Kidney glomerular epithelial cell (primary cell): ENCODE data around the gene DLEC1.

ENCODE experiments used
- DNase-seq: peaks from one replicate; lab custom pipeline; 2025; lab: John Stamatoyannopoulos, UW

DLEC1 gene, protein sequence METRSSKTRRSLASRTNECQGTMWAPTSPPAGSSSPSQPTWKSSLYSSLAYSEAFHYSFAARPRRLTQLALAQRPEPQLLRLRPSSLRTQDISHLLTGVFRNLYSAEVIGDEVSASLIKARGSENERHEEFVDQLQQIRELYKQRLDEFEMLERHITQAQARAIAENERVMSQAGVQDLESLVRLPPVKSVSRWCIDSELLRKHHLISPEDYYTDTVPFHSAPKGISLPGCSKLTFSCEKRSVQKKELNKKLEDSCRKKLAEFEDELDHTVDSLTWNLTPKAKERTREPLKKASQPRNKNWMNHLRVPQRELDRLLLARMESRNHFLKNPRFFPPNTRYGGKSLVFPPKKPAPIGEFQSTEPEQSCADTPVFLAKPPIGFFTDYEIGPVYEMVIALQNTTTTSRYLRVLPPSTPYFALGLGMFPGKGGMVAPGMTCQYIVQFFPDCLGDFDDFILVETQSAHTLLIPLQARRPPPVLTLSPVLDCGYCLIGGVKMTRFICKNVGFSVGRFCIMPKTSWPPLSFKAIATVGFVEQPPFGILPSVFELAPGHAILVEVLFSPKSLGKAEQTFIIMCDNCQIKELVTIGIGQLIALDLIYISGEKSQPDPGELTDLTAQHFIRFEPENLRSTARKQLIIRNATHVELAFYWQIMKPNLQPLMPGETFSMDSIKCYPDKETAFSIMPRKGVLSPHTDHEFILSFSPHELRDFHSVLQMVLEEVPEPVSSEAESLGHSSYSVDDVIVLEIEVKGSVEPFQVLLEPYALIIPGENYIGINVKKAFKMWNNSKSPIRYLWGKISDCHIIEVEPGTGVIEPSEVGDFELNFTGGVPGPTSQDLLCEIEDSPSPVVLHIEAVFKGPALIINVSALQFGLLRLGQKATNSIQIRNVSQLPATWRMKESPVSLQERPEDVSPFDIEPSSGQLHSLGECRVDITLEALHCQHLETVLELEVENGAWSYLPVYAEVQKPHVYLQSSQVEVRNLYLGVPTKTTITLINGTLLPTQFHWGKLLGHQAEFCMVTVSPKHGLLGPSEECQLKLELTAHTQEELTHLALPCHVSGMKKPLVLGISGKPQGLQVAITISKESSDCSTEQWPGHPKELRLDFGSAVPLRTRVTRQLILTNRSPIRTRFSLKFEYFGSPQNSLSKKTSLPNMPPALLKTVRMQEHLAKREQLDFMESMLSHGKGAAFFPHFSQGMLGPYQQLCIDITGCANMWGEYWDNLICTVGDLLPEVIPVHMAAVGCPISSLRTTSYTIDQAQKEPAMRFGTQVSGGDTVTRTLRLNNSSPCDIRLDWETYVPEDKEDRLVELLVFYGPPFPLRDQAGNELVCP (N-terminal part only)

DNA sequence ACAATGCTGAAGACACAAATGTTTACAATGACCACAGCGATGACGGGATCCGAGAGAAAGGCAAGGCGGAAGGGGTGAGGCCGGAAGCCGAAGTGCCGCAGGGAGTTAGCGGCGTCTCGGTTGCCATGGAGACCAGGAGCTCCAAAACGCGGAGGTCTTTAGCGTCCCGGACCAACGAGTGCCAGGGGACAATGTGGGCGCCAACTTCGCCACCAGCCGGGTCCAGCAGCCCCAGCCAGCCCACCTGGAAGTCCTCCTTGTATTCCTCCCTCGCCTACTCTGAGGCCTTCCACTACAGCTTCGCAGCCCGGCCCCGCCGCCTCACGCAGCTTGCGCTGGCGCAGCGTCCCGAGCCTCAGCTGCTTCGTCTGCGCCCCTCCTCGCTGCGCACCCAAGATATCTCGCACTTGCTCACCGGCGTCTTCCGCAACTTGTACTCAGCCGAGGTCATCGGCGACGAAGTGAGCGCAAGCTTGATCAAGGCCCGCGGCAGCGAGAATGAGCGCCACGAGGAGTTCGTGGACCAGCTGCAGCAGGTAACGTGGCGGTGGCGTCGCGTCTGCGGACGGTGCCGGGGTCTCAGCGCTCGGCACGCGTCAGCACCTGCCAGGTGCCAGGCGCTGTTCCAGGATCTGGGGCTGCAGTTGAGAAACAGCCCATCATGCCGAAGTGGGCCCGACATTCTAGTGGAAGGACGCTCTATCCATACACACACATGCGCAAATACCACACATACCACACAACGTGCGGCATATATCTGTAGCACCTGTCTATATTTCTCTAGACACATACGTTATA is at the start of gene DLEC1:
Gene DLEC1 (plus strand): TSS at position 108 of the 798 bp plus-strand sequence. CDS start 18 bp downstream, at position 126.
- DNase-seq = no peak

DNA sequence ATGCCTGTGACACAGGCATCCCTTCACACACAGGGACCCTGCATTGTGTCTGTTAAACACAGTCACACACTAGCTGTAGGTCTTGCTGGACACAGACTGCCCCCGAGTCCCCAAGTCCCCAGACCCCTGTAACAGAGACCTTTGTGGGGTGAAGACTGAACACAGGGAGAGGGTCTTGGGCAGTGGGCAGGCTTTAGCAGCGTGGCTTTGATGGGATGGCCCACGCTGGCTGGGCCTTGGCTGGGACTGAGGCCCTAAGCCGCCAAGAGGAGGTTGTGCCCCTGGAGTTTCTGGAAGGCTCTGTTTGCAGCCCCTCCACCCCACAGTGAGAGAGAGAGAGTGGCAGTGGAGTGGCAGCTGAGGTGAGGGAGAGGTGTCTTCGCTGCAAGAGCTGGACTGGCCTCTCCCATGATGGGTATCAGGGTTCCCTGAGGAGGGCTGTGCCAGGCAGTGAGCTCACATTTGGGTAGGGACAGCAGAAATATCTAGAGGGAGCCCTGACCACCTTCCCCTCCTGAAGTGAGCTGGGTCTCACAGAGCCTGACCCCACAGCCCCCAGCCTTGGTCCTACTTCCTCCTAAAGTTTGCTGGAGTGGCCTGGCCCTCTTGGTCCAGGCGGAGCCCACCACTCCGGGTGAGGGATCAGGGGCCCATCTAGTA is 49.1 kb upstream of the DLEC1 start:
- DNase-seq = no peak

DNA sequence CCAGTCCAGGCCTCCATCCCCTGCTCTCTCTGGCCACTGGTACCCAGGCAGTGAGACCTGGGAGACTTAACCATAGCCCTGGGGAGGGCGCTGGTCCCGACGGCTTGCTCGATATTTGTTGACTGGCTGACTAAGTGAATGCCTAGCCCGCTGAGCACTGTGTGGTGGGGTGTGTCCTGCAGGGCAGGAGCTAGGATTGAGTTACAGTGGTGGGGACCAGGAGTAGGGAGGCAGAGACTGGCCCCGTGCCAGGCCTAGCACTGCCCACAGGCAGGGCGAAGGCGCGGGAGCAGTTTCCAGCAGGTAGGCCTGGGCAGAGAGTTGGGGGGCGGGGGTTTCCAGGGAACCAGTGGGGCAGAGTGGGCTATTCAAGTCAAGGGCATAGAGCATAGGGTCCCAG is 48.5 kb upstream of the DLEC1 start, which contains the start of gene VILL:
Gene VILL (plus strand): TSS at position 260 of the 400 bp plus-strand sequence. CDS start 2,887 bp downstream, outside the sequence.
- peak; percentile 9 for DNase-seq

DNA sequence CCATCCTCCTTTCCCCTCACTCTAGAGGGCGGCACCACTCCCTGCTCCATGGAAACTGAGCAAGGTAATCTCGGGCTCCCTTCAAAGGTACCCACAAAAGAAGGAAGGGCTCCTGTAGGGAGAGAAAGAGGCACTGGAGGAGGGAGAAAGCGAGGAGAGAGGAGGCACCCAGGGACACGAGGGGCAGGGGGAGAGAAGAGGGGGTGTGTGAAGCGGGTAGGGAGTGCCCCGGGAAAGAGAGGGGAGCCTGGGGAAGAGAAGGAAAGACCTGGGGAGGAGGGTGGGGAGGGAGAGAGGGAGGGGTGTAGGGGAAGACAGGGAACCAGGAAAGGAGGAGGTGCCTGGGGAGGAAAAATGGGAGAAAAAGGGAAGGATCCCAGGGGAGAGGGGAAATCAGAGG is 47.9 kb upstream of the DLEC1 start:
- DNase-seq = no peak

DNA sequence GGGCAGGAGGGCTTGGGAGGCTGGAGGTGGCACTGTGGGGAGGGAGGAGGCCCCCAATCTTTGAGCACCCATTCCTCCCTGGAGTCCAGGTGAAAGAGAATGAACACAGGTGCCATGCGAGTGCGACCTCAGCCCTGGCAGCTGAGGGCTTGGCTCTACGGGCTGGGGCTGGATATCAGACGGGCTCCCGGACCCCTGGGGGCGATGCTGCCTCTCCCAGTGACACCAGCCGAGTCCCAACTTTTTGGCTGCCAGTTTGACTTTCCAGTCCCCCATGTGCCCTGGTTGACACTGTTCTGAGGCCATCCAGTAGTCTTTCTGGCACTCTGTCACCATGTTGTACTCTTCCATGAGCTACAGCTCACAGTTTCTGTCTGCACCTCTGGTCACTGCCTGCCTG is 47.2 kb upstream of the DLEC1 start:
- DNase-seq = no peak

DNA sequence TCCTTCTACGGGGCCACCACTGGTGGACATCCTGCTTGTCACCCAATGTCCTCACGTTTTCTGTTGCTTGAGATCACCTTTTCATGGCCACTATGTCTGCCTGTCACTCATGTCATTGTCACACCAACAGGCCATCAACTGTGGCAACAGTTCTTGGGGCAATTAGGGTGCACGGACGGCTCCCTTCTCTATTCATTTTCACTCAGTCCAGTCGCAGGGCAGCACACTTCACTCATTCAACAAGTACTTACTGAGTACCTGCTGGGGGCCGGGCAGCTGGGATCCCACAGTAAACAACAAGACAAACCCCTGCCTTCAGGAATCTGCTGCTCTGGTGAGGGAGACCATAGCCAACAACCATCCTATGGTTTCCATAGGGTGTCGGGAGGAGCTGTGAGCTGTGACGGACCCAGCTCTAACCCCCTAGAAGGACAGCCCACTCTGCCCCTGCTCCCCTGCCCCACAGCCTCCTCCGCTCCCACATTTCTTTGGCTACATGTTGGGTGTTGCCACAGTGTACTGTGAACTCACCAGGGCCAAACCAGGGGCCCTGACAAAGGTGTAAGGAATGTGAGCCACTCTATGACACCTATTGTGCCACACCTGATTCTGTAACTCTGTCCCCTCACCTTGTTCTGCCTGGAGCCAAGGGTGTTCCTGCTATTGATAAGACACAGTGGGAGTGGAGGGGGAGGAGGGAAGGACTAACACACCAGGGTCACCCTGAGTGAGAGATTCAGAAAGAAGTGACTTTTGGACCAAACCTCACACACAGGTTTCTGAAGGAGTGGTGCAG is 46.5 kb upstream of the DLEC1 start:
- no peak for DNase-seq

DNA sequence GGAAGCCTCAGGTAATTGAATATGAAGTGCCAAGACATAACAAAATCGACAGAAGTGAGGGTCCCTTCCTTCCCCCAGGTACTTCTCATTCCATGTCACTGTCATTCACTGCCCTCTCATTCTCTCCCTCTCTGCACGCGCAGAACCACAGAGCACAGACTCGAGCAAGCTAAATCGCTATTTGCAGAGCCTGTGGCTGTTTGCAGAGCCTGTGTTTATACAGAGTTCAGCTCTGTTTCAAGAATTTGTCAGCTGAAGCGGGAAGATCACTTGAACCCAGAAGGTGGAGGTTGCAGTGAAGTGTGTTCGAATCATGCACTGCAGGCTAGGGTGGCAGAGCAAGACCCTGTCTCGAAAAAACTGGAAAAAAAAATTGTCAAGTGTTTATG is 45.9 kb upstream of the DLEC1 start:
- no peak for DNase-seq

DNA sequence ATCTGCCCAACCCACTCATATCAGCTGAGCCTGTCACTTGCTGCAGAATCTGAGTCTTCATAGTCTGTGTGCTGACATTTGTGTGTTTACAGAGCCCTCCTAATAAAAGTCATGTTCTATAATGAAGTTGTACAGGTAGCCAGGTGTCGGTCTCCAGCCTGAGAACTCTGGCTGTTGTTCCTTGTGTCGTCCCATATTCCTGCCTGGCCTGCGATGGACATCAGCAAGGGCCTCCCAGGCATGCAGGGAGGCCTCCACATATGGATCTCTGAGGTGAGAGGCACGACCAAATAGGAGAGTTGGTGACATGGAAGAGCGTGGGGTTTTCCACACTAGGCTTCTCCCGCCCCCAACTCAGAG is 45.6 kb upstream of the DLEC1 start:
- DNase-seq = no peak

DNA sequence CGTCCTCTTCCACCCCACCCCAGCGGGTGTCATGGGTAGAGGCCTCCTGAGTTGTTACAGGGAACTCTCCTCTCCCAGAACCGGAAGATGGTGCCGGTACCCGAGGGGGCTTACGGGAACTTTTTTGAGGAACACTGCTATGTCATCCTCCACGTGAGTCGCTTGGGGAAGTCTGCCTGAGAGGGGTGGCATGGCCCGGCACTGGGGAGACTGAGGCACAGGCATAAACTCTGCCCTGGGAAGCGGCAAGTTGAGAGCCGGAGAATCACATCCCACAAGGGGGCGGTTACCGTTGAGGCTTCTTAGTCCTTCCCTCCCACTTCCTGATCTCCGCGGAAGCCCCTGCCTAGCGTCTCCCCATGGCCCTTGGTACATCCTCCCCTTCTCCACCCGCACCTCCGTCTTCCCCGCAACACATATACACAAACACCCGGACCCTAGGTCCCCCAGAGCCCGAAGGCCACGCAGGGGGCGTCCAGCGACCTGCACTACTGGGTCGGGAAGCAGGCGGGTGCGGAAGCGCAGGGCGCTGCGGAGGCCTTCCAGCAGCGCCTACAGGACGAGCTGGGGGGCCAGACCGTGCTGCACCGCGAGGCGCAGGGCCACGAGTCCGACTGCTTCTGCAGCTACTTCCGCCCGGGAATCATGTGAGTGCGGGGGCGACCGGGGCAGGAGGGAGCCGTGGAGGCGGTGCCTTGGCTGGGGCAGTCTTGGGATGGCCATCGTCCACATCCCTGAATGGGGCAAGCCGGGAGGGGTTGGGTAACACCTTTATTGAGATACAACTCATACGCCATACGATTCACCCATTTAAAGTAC is 45.0 kb upstream of the DLEC1 start:
- peak; percentile 27 for DNase-seq

DNA sequence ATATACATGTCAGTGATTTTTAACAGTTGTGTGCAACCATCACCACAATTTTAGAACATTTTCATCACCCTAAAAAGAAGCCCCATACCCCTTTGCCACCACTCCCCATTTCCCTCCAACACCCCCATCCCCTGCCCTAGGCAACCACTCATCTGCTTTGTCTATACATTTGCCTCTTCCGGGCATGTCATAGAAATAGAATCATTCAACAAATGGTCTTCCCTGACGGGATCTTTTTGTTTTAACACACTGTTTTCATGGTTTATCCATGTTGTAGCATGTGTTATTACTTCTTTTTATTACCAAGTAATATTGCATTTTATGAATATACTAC is 44.4 kb upstream of the DLEC1 start:
- no peak for DNase-seq

DNA sequence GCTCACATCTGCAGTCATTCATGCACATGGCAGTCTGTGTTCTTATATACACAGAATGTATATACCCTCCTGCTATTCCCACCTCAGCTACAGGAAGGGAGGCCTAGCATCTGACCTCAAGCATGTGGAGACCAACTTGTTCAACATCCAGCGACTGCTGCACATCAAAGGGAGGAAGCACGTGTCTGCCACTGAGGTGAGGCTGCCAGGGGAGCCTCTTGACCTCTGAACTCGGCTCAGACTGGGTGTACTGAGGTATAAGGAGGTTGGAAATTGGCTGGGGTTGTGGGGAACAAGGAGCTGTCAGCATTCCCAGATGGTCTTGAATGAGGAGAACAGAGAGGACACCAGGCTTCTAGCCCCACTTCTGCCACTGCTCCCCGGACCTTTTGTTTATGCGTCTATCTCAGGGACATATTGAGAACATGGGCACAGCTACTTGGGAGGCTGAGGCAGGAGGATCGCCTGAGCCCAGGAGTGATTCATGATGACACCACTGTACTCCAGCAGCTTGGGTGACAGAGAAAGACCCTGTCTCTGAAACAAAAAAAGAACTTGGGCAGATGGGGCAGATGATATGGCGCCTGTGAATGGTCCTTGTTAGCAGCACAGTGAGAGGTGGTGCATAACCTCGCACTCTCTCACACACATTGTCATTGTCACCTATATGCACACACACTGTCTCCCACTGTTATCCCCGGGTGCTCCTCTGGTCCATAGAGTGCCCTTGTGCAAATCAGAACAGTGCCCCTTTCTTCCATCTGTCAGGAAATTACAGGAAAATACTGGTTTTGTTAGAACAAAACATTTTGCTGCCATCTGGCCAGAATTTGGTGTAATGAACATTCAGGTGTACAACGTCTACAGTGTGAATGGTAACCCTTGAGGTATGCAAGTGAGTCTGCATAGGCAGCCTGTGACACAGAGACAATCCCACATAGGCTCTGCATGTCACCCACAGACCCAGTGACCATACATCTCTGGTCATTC is 43.1 kb upstream of the DLEC1 start:
- DNase-seq = no peak

DNA sequence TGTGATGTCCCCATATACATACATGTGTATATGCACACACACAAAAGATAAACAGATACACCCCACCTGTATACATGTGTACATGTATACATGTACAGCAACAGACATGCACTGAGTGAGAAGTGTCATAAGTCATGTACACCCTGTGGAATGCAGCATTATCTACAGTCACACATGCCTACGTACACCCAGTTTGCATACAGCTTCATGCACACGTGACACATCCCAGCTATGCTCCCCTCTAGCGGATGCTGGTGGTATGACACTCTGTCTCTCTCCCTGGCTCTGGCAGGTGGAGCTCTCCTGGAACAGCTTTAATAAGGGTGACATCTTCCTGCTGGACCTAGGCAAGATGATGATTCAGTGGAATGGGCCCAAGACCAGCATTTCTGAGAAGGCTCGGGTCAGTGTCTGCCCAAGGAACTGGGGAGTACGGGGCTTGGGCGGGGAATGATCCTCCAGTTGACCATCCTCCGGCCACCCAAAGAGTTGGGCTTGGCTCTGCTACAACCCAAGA is 42.2 kb upstream of the DLEC1 start:
- DNase-seq = peak; percentile 85

DNA sequence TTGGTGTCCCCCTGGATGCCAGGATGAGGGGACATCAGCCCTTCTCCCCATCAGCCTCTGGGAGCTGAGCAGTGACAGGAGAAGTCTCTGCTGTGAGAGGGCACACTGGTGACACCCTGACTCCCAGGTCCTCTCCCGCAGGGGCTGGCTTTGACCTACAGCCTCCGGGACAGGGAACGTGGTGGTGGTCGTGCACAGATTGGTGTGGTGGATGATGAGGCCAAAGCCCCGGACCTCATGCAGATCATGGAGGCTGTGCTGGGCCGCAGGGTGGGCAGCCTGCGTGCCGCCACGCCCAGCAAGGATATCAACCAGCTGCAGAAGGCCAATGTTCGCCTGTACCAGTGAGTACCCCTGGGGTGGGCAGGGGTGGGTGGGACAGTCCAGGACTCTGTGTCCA is 41.7 kb upstream of the DLEC1 start:
- DNase-seq = no peak

DNA sequence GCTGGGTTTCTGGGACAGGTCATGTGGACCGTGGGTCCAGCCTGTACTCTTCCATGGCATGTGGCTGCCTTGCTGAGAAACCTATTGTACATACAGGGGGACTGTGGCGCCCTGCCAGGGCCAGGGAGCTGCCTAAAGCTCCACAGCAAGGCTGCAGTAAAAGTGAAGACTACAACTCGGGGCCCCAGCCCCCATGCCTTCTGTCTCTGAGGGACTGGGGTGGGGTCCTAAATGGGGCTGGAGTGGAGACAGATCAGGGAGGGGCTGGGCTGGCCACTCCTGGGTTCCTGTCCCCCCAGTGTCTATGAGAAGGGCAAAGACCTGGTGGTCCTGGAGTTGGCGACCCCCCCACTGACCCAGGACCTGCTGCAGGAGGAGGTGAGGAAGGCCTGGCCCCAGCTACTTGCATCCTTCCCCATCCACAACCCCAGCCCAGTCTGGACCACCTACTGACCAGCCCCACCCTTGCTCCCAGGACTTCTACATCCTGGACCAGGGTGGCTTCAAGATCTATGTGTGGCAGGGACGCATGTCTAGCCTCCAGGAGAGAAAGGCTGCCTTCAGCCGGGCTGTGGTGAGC is 41.1 kb upstream of the DLEC1 start:
- no peak for DNase-seq

DNA sequence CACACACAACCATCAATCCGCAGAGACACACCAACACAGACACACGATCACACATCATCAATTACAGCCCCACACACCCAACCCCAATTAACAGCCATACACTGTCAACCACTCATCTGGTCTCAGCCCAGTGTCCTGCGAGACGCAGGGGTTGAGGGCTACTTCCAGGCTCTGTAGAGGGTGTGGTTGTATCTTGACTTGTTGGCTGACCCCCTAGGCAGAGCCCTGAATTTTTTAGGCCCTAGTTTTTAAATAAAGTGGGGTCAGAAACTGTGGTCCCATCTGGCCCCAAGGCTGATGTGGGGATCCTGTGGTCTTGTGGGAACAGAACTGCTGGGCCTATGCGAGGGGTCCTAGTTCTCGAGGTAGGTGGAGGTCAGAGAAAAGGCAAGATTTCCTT is 39.2 kb upstream of the DLEC1 start:
- DNase-seq = no peak

DNA sequence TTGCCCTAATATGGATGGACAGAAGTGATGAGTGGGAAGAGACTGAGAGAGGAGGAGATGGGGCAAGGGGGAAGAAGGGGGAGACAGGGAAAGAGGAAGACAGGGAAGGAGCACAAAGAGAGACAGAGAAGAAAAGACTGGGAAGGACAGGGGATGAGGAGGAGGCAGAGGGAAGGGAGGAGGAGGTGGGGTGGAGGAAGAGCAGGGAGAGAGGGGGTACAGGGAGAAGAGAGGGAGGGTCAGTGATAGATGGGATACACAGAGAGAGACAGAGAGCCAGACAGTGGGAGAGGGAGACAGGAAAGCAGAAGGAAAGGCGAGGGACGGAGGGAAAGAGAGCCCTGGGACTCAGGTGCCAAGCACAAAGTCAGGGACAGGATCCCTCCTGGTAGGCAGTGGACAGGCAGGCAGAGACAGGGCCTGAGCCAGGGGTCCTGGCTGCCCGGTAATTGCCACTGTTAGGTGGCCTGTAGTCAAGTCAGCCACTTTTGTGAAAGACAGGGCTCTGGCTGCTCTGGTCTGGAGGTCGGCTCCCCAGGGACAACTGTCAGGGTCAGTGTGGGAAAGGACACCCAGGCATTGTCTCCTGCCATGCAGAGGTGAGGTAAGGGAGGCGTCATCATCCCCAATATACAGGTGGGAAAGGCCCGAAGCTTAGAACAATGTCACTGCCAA is 38.6 kb upstream of the DLEC1 start:
- DNase-seq = no peak

DNA sequence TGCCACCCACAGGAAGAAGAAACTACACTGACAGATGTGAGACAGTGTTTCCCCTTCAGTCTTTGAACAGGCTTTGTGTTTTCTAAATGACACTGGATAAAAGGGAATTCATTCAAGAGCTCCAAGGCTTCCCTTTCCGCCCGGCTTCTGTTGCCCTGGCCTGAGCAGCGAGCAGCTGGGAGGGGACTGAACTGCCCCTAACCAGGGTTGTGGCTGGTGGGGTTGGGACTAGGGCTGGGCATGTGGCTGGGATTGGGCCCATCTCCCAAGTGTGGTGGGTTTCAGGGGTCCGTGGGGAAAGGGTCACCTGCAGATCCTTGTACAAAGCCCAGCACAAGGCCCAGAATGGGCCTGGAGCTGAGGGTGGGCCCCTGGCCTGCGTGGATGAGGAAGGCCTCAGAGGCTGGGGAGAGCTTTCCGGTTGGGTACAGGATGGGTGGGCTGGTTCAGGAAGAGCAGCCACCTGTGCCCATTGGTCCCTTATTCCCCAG is 38.0 kb upstream of the DLEC1 start:
- no peak for DNase-seq
